ENCODE data around the gene SLC35F4. TPM values are rescaled to one million over a fixed set of nuclear protein-coding genes. Genes with fewer than 3 reads are reported as not detected.

SLC35F4 gene
- total and polyA plus RNA-seq, 2 of the 4 experiments (the other 2 are of a cell fraction) = not detected

DNA sequence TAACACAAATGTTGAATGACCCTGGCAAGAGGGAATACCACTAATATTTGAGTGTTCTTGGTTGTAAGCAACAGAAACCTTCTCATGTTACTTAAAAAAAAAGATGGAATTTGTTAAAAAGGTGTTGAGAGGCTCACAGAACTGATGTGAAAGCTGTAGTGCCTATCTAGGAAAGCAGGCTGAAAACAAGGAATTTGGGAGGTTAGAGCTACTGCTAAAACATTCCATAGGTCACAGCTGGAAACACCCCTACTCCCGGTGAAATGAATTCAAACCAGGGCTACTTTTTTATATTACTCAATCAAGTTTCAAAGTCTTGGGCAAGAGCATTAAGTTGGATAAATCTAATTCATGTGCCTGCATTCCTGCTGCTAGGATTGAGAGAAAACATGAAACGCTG lies 104.1 kb downstream of the SLC35F4 start:
- Histone ChIP-seq H3K36me3 (ENCODE audit: control insufficient read depth, insufficient read depth, low read length) (no peaks in the 10 kb centered on the region), H2BK20ac (ENCODE audit: low read depth, low read length) (no peak overlapping the region), H2BK5ac (ENCODE audit: low read depth, low read length, poor library complexity, severe bottlenecking) (no peak overlapping the region), H3K9me1 (ENCODE audit: insufficient read depth, low read length) (no peaks in the 10 kb centered on the region), H3K18ac (ENCODE audit: low read depth, low read length) (no peak overlapping the region), H4K20me1 (ENCODE audit: insufficient read depth, low read length) (no peaks in the 10 kb centered on the region), H2AFZ (replicated peaks; ENCODE audit: low read length, poor library complexity) (no peak overlapping the region), H3K4me1 (ENCODE audit: control insufficient read depth, insufficient read depth, low read length) (no peaks in the 10 kb centered on the region), H2BK120ac (ENCODE audit: low read depth, low read length) (no peak overlapping the region), H3K4me3 (ENCODE audit: insufficient read depth, low read depth, low read length) (no peak overlapping the region), H2AK5ac (ENCODE audit: low read depth, low read length) (no peak overlapping the region), H3K4me2 (ENCODE audit: low read depth, low read length) (no peak overlapping the region), H3K27me3 (ENCODE audit: control insufficient read depth, insufficient read depth, low read length) (no peaks in the 10 kb centered on the region), H3K14ac (replicated peaks; ENCODE audit: low read depth, low read length) (no peak overlapping the region), H2BK15ac (ENCODE audit: low read depth, low read length) (no peak overlapping the region), H3K9ac (ENCODE audit: low read depth, low read length) (no peak overlapping the region), H3K27ac (ENCODE audit: insufficient read depth, low read length) (no peak overlapping the region), H2AK9ac (replicated peaks; ENCODE audit: low read depth, low read length, poor library complexity) (no peak overlapping the region), H4K5ac (ENCODE audit: low read depth, low read length) (no peak overlapping the region), H3K56ac (ENCODE audit: extremely low read depth, insufficient read depth, low read length) (no peak overlapping the region), H3K79me1 (ENCODE audit: low read depth in 1 of 2, low read length in 2 of 2) (no peaks in the 10 kb centered on the region), H4K8ac (ENCODE audit: low read depth in 2 of 2, low read length in 2 of 2) (no peak overlapping the region), H3K23ac (ENCODE audit: low read depth, low read length) (no peak overlapping the region), H4K91ac (ENCODE audit: insufficient read depth, low read depth, low read length) (no peak overlapping the region), H3K4ac (ENCODE audit: low read depth, low read length) (no peak overlapping the region), H3K9me3 (ENCODE audit: control insufficient read depth, insufficient read depth, low read length) (0 out of 2 replicates have a peak, but pooled peaks cover 2% of the 10 kb centered on the region)
- intact Hi-C loops (cut with micrococcal nuclease) (no loop called here), in situ Hi-C loops (cut with MboI; ENCODE audit: low sequenced_read_pairs) (no loop called here), dilution Hi-C loops (cut with HindIII; ENCODE audit: low sequenced_read_pairs, unreplicated experiment) (no loop called here)
- TF ChIP-seq MXI1 (IDR thresholded peaks at IDR 0.05; ENCODE audit: borderline replicate concordance, low read depth, low read length) (no peak), SMC3 (IDR thresholded peaks at IDR 0.05; ENCODE audit: low read depth, low read length) (no peak), BHLHE40 (IDR thresholded peaks at IDR 0.05; ENCODE audit: low read depth, low read length) (no peak), RAD21 (IDR thresholded peaks at IDR 0.05; ENCODE audit: low read length) (no peak), FOS (IDR thresholded peaks at IDR 0.05; ENCODE audit: low read depth, low read length) (no peak), NFE2L2 (IDR thresholded peaks at IDR 0.05; ENCODE audit: low read depth, low read length) (no peak)
- ATAC-seq (ENCODE audit: low read depth) = no peak
- ChIA-PET POLR2A (ENCODE audit: unreplicated experiment) (no interaction called here), CTCF (no interaction called here)
- BruUV-seq (replicated peaks) = no TSS peak
- WGBS, 2 experiments (ENCODE audit: extremely low coverage in 2 of 2, insufficient read length in 1 of 2) = no CpG with 5 or more reads among the region's 2 CpGs
- no peak for DNase-seq
